NOMO-1 treated with DMSO at 0.1 percent for 48 hours (cell line): ENCODE measurements around the gene LRRC8B.

ENCODE experiments used
- DNase-seq: peaks from one replicate; lab custom pipeline; 2025; ENCODE audit not compliant: unreplicated experiment; lab: John Stamatoyannopoulos, UW

LRRC8B gene

GRCh38 chr1:89578946-89579684 lies 54.5 kb downstream of the LRRC8B start:
- DNase-seq: no peak

- DNase-seq: no peak
Measured at GRCh38 chr1:89580036-89580435, 55.4 kb downstream of the LRRC8B start.

- DNase-seq: no peak
Measured at GRCh38 chr1:89581859-89582258, 57.2 kb downstream of the LRRC8B start.

DNA sequence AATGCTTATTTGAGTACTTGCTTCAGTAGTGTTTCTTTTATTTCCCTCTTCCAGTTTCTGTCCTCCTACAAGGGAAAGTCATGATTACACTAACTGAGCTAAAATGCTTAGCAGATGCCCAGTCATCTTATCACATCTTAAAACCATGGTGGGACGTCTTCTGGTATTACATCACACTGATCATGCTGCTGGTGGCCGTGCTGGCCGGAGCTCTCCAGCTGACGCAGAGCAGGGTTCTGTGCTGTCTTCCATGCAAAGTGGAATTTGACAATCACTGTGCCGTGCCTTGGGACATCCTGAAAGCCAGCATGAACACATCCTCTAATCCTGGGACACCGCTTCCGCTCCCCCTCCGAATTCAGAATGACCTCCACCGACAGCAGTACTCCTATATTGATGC lies 57.9 kb downstream of the LRRC8B start:
- DNase-seq: no peak

DNA sequence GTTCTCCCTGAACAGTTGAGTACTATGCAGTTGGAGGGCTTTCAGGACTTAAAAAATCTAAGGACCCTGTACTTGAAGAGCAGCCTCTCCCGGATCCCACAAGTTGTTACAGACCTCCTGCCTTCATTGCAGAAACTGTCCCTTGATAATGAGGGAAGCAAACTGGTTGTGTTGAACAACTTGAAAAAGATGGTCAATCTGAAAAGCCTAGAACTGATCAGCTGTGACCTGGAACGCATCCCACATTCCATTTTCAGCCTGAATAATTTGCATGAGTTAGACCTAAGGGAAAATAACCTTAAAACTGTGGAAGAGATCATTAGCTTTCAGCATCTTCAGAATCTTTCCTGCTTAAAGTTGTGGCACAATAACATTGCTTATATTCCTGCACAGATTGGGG lies 59.6 kb downstream of the LRRC8B start:
- DNase-seq: no peak

DNA sequence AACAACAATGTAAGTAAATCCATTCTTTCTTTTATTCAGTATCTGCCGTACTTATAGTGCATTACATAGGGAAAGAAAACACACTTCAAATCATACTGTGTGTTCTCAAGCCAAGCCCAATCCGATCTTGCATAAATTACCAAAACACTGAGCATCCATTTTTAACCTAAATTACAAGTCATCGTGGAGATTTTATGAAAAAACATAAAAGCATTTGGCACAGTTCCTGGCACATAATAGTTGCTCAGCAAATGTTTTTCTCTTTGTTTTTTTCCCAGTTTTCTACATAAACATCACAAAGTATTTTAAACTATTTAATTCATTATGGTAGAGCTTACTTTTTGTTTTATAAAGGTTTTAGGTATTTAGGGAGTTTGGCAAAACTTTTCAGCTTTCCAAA lies 60.2 kb downstream of the LRRC8B start:
- DNase-seq: no peak

DNA sequence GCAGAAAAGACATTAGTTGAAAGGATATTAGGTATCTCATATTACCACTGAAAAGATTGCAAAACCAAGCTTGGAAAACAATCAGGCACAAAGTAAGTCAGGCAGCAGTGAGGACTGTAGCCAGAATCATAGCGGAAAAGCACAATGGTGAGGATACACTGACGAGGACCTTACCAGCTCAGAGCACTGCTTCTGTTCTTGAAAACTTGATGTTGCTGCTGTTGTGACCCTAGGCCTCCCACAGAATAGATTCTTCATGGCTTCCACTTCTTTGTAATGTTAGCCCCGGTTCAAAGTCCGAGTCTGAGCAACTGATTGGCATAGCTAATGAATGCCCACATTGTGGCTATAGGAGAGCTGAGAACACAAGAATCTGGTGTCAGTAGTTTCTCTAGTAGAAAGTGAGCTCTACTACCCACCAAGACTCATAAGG lies 63.1 kb downstream of the LRRC8B start:
- DNase-seq: no peak

DNA sequence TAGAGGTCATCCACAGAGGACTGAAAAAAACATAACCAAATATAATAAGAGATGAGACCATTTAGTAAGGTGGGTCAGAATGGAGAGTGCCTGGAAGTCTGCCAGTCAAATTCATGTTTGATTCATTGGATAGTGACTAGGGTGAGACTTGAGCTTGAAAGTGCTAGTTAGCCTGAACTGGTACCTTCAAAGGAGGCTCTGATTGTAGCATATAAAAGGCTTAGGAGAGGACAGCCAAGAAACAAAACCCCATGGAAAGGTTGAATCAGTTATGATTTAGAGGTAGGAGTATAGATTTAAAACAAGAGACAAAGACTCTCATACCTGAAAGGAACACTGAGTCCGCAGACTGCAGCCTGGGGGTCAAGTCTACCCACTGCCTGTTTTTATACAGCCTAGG lies 63.9 kb downstream of the LRRC8B start:
- no peak for DNase-seq

DNA sequence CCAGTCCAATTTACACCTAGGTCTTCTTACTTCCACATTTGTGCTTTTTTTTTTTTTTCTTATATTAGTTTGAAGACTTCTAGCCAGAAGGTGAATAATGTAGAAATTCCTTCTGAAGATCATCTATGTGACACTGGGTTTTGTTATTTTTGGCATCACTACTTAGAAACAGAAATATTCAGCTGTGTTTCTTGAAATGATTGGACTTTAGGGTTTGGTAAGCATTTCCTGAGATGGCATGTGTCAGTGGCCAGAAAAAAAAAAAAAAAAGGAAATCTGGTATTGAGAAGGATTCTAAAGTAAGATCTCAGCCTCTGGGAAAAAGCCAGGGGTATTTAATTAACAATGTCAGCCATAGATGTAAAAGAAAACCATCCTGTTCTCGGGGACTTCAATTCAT lies 64.9 kb downstream of the LRRC8B start:
- DNase-seq: no peak

- no peak for DNase-seq
Measured at GRCh38 chr1:89590341-89591080, 65.9 kb downstream of the LRRC8B start.

DNA sequence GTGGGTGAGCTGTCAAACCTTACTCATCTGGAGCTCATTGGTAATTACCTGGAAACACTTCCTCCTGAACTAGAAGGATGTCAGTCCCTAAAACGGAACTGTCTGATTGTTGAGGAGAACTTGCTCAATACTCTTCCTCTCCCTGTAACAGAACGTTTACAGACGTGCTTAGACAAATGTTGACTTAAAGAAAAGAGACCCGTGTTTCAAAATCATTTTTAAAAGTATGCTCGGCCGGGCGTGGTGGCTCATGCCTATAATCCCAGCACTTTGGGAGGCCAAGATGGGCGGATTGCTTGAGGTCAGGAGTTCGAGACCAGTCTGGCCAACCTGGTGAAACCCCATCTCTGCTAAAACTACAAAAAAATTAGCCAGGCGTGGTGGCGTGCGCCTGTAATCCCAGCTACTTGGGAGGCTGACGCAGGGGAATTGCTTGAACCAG lies 68.3 kb downstream of the LRRC8B start:
- DNase-seq: peak; percentile 90

- DNase-seq: no peak
Measured at GRCh38 chr1:89594096-89594740, 69.6 kb downstream of the LRRC8B start.

GRCh38 chr1:89596698-89597097 lies 72.1 kb downstream of the LRRC8B start:
- DNase-seq: no peak

DNA sequence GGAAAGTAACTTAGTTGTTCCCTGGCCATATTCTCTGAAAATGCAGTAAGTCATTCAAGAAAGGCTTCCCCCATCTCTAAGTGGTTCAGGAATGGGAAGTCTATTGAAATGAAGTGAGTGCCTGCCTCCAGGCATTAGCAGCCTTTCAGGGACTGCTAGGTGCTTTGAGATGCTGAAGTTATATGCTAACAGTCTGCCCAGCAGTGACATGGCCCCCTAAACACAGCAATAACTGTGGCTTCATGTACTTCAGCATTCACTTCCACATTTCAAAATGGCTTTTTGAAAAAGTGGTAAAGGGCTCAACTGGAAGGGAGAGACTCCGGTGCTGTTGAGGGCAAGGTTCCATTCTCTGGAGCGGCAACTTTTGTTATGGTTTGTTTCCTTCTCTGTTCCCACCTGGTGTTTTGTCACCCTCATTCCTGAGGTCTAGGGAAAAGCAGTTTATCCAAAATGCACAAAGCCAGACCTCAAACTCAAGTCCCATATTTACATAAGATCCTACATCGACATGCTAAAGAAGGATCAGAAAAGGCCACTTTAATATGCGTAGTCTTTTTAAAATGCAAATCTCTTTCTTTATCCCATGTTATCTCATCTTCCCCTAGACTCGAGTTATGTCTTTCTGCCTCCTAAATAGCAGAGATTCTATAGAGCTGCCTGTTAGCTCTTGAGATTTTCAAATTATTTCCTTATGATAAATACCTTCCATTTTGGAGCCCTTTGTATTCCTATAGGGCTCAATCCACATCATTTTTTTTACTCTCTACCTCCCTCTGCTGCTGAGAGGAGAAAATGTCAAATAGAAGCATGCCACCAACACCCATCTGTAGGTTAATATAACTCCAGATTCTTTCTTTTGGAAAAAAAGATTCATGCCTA lies 74.1 kb downstream of the LRRC8B start:
- peak; percentile 38 for DNase-seq

GRCh38 chr1:89599332-89599630 lies 74.7 kb downstream of the LRRC8B start:
- no peak for DNase-seq

- DNase-seq: peak; percentile 11
Measured at GRCh38 chr1:89600451-89601224, 76.0 kb downstream of the LRRC8B start.

- no peak for DNase-seq
Measured at GRCh38 chr1:89602871-89603404, 78.3 kb downstream of the LRRC8B start.

DNA sequence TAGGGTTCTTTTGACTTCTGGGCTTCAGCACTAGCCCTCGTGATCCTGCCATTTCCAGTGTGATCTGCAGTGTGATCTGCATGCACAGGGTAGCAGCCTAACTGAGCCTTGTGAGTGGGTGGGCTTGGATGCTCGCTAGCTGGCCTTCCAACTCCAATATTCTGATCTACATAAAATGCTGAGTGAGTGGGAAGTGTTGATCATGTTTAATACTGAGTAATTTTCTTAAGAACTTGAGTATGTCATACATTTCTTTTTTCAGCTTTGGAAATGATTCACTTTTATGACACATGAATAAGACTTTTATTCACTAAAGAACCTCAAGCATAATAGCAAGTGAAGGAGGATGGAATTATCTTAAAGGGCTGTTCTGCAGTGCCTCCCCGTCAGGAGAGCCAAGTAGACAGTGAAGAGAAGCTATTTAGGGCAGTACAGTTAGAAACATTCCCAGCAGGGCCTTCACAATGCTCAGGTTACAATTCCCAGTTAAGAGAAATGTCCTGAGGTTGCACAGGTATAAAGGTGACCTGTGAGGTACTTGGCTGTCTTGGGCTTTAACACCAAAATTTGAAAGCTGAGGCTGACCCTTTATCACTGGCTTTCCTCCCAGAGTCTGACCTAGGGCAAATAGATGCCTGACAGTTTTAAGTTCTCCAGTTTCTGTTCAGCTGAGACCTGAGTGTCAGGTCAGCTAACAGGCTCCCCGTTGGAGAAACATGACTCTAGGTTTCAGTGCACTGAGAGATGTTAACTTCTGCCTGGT lies 79.2 kb downstream of the LRRC8B start:
- no peak for DNase-seq

DNA sequence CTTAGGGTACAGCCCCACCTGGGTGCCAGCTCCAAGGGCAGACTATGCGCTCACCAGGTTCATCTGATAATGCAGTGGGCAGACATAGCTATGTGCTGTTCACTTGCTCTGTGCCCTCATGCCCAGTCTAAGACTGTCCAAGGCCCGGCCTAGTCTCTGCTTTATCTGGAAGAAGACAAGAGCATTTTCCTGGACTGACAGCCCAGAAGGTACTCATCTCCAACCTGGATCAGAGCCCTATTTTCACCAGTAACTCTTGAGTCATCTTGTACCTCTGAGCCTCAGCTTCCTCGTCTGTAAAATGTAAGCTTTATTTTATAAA lies 79.7 kb downstream of the LRRC8B start:
- DNase-seq: no peak

GRCh38 chr1:89605692-89606091 lies 81.1 kb downstream of the LRRC8B start:
- DNase-seq: no peak
